NCI-H446 treated with DMSO at 0.1 percent for 48 hours (cell line): ENCODE data around the gene LEUTX.
"Not testable (repeated sequence)": the region's sequence is repeated elsewhere in the genome, so short reads cannot be mapped to it uniquely, and the experiment has no call there.

ENCODE experiments used
- DNase-seq: peaks from one replicate; lab custom pipeline; 2025; lab: John Stamatoyannopoulos, UW

LEUTX gene, protein sequence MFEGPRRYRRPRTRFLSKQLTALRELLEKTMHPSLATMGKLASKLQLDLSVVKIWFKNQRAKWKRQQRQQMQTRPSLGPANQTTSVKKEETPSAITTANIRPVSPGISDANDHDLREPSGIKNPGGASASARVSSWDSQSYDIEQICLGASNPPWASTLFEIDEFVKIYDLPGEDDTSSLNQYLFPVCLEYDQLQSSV

DNA sequence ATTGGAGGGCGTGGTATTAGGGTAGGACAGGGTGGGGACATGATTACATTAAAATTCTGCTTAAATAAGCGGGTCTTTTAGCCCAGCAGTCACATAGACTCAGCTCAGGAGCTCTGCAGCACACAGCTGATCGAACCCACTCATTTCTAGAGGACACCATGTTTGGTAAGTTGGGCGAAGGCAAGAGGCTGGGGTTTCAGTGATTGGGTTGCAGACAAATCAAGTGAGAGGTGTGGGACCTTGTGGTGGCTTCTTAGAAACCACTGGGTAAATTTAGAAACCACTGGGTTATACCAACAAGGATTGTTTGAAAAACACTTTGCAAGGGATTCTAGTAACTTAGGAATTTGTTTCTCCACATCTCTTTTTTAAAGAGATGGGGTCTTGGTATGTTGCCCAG, at the start of gene LEUTX:
LEUTX (plus strand) TSS at position 92 of the 400 bp plus-strand sequence; CDS start at position 159, 67 bp downstream.
- no peak for DNase-seq

DNA sequence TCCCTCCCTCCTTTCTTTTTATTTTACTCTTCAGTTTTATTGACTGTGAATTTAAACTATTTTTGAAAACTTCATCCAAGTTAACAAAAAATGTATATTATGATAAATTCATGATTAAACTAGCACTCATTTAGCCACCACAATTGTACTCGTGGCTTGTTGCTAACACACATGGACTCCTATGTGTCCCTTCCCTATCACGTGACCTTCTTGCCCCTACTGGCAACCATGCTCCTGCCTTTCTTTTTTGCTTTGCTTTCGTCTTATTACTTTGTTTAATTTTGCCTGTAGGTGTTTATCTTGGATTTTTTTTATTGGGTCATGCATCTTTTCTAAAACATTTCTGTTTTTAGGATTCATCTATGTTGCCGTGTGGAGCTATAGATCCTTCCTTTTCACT, 49.1 kb upstream of the LEUTX start:
- no peak for DNase-seq

DNA sequence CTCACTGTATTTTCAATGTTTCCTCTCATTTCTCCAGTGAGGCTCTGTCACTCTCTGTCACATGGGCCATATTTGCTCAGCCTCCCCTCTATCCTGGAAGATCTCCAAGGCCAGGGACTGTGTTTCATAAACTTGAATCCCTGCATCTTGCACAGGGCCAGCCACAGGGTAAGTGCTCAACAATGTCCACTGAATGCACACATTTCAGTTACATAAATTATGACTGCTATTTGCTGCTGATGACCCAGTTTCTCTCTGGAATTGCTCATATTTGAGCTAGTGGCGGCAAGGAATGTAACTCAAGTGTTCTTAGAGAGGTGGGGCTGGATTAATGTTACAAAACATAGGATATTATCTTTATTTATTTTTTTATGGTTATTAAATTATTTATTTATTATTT, 47.0 kb upstream of the LEUTX start:
- no peak for DNase-seq

DNA sequence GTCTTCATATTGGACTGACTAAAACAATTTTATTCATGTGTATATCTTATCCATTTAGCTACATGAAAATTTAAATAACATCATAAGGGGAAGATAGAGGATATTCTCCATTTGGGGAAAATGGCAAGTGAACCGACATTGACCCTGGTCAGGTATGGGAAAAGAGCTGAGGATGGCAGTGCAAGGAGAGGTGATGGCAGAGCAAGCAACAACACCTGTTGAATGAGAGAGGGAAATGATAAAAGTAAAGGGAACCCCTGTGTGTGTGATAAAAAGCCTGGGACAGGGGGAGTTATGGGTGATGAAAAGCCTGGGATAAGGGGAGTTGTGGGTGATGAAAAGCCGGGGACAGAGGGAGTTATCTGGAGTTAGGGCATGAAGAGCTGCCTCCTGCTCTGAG, 44.8 kb upstream of the LEUTX start:
- DNase-seq: no peak

DNA sequence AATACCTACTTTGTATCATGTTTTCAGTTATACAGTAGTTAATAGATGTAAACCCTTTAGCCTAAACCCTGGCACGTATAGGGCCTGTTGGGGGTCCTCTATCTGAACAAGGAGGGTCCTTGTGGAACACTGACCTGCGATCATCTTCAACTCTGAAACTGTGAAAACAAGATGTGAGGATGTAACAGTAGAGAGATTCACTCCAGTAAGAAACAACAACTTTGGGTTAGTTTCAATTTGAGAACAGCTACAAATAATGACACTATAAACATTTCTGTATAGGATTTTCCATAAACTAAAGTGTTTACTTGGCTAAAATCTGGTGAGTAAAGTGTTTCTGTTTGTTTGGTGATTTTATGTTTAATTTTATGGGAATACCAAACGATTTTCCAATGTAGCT, 43.0 kb upstream of the LEUTX start:
- no peak for DNase-seq

DNA sequence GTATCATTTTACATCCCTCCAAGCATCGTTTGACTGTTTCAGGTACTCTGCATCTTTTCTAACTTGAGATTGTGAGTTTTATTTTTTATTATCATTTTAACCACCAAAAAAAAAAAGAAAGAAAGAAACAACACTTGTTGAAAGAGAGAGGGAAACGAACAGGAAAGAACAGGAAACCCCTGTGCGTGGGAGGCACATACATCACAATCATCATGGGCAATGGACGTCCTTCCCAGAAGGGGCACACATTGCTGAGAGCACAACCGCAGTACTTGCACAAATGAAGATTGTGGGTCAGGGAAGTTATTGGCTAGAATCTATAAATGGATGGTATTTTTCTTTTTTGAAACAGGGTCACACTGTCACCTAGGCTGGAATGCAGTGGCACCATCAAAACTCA, 42.6 kb upstream of the LEUTX start:
- DNase-seq: no peak

DNA sequence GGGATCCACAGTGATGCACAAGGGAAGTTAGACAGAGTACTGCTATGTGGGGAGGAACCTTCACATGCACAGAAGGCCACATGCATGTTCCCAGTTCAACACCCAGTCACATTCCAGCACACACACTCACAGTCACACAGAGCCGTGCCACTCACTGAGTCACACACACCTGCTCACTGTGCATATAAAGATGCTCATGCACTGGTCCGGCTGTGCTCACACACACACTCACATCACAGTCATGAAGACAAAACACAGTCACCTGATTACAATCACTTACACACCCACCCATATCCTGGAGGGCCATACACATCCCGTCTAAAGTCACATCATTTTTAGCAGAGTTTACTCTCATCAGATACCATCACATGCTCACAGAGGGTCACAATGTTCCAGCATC, 41.3 kb upstream of the LEUTX start:
- DNase-seq: no peak

DNA sequence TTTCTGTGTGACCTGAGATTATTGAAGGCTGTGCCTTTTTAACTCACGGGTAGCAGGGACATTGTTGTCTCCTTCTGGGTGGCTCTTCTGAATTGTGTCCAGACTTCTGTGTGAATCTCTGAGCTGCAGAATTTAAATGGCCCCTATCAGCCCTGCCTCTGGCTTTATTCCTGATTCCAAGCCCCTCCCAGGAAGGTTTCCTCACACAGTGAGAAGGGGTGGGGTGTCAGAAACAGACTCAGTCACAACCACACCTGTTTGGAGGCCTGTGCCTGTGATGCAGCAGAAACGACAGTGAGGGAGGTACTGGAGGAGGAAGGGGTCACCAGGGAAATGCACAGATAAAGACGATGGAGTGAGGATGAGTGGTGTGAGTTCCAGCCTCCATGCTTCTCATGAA, 40.8 kb upstream of the LEUTX start, which contains the start of gene CLC:
CLC (minus strand) TSS at position 139 of the 400 bp plus-strand sequence; CDS start at position 62, 77 bp downstream.
- DNase-seq: no peak

DNA sequence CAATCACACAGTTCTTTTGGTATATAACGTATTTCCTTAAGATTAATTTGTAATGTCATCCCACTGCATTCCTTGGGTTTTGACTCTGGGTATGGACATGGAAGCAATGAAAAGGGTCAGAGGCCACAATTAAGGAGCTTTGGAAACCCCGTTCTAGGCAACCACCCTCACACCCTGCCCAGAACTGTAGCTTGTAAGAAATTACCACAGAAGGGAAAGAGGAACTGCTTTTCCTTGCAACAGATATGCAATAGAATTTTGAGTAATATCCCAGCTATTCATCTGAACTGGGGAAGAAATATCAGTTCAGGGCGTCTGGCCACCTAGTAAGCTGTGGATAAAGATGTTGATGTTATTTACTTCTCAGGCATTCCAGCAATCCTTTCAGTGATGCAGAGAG, 39.8 kb upstream of the LEUTX start:
- DNase-seq: no peak

DNA sequence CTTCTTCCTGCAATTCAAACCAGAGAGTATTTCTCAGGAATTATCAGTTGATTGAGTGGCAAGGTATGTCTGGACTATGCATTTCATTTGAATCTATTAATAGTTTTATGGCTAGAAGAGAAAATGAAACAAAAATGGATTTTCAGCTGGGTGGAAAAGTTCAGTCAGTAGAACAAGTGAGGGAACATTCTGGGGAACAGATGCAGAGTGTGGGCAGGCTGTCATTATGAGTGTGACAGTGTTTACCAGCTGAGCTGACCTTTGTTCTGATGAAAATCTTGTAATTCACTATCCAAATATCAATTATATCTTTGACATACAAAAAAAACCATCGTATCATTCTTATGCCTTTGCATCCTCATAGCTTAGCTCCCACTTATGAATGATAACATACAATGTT, 38.3 kb upstream of the LEUTX start:
- no peak for DNase-seq

DNA sequence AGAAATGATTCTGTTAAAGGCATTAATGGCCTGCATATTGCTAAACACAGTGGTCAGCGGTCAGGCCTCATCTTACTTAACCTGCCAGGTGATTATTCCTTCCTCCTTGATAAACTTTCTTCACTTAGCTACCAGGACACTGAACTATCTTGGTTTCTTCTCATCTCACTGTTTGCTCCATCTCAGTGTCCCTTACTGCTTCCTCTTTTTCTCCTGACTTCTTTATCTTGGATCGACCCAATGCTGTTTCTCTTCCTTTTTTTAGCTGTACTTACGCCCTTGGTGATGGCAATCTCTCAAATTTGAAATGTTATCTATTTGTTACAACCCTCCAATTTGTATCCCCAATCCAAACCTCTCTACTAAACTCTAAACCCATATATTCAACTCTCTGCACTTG, 33.0 kb upstream of the LEUTX start:
- no peak for DNase-seq

DNA sequence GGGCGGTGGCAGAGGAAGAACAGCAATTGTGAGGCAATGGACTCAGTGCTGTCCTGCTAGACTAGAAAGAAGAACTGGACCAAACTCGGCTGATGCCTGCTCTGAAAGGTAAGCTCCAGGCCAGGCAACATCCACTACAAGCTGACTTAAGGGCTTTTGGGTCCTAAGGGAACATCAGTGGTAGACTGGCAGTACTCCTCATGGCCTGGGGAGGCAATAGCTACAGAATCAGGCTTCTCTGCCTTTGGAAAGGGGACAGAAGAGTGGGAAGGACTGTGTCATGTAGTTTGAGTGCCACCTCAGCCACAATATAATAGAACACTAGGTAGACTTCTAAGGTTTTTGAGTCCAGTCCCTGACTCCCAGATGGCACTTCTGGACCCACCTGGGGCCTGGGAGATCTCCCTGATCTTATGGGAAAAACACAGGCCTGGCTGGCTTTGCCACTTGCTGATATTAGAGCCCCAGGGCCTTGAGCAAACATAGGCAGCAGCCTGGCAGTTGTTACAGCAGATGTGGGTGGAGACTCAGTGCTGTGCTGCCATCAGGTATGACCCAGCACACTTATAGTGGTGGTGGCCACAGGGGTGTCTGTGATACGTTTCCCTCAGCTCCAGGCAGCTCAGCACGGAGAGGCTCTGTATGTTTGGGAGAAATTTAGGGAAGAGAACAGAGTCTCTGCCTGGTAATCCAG, 31.7 kb upstream of the LEUTX start:
- DNase-seq: no peak

DNA sequence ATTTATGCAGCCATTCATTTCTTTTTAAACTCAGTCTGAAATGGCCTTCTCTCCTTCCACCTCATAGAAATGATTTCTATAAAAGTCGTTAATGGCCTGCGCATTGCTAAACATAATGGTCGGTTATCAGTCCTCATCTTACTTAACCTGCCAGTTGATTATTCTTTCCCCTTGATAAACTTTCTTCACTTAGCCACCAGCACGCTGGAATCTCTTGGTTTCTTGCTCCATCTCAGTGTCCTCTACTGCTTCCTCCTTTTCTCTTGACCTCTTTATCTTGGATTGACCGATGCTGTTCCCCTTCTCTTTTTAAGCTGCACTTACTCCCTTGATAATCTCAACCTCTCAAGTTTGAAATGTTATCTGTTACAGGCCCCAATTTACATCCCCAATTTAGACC, 28.7 kb upstream of the LEUTX start:
- no peak for DNase-seq

DNA sequence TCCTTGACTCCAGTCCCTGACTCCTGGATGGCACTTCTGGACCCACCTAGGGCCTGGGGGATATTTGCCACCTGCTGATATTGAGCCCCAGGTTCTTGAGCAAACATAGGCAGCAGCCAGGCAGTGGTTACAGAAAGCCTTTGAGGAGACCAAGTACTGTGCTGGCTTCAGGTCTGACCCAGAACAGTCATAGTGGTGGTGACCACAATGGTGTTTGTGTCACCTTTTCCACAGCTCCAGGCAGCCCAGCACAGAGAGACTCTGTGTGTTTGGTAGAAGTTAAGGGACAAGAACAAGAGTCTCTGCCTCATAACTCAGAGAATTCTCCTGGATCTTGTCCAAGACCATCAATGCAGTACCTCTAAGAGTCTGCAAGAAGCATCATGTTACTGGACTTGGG, 26.3 kb upstream of the LEUTX start:
- no peak for DNase-seq

DNA sequence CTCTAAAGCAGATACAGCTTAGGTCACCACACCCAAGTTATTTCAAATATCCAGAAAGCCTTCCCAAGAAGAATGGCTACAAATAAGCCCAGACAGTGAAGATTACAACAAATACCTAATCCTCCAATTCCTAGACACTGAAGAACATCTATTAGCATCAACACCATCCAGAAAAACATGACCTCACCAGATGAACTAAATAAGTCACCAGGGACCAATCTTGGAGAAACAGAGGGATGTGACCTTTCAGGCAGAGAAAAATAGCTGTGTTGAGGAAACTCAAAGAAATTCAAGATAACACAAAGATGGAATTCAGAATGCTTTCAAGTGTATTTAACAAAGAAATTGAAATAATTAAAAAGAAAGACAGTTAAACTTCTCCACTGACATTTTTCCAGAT, 25.9 kb upstream of the LEUTX start:
- DNase-seq: no peak

DNA sequence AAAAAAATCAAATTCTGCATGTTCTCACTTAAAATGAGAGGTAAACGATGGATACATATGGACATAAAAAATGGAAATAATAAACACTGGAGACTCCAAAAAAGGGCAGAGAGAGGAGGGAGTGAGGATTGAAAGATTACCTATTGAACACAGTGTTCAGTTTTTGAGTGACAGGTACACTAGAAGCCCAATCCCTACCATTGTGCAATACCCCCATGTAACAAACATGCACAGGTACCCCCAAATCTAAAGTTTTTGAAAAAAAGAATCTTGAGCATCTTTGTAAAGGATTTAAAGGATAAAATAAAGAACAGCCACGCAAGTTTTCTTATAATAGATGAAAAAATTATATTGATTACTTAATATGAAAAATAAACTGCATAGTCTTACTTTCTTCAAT, 24.1 kb upstream of the LEUTX start:
- DNase-seq: no peak

DNA sequence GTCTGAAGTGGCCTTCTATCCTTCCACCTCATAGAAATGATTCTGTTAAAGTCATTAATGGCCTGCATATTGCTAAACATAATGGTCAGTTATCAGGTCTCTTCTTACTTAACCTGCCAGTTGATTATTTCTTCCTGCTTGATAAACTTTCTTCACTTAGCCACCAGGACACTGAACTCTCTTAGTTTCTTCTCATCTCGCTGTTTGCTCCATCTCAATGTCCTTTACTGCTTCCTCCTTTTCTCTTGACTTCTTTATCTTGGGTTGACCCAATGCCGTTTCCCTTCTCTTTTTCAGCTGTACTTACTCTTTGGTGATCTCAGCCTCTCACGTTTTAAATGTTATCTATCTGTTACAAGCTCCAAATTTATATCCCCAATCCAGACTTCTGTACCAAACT, 23.7 kb upstream of the LEUTX start:
- DNase-seq: no peak

DNA sequence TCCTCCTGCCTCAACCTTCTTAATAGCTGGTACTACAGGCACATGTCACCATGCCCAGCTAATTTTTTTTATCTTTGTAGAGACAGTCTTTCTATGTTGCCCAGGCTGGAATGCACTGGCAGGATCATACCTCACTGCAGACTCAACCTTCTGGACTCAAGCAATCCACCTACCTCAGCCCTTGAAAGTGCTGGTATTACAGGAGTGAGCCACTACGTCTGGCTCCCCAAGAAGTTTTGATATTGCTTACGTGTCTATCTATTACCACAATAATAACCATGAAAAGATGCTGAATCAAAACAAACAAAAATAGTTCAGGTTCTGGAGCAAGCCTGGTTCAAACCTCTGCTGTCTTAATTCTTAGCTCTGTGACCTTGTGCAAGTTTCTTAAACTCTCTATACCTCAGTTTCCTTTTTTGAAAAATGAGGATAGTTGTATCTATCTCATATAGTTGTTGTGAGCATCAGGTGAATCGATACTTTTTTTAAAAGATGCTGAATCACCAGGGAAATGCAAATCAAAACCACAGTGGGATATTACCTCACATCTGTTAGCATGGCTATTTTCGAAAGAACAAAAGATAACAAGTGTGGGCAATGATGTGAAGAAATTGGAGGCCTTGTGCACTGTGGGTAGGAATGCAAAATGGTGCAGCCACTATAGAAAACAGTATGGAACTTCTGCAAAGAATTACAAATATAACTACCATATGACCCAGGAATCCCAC, 19.0 kb upstream of the LEUTX start:
- no peak for DNase-seq

DNA sequence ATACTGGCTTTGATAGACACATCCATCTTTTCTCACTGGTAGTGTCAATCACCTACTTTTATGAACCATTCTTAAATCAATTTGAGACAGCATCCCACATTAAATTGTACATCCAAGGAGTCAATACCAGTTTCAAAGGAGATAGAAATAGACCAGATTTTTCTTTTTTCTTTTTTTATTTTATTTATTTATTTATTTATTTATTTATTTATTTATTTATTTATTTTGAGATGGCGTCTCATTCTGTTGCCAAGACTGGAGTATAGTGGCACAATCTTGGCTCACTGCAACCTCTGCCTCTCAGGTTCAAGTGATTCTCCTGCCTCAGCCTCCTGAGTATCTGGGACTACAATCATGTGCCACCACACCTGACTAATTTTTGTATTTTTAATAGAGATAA, 16.8 kb upstream of the LEUTX start:
- not testable (repeated sequence) for DNase-seq

DNA sequence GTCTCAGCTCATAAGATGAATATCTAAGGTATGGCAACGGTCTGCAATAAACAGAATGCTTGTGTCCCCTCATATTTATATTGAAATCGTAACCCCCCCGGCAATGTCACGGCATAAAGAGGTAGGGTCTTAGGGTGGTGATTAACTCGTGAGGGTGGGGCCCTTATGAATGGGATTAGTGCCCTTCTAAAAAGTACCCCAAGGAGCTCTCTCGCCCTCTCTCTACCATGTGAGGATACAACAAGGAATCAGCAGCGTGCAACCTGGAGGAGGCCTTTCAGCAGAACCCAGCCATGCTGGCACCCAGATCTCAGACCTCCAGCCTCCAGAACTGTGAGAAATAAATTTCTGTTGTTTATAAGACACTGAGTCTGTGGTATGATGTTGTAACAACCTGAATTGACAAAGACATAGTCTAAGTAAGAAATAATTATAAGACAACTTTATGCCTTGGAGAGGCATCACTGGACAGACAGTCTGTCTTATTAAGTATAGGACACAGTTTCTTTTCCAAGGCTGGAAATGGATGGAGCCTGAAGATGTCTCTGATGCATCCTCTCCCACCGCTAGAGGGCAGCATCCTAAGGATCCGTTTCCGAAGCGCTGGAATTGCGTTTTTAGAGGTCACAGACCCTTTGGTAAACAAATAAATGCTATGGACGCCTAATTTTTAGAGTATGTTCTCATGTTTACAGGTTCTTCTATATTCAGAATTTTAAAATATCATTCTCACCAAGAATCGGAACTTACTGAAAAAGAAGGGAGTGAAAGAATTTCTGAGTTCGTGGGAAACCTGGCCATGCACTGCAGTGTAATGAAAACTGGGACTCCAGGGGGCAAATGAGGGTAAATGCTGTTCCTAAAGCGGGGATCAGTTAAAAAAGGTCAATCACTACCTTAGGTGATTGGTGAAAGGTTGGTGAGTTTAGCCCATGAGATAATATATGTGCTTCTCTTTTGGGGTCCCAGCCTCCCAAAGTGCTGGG, 13.3 kb upstream of the LEUTX start:
- no peak for DNase-seq

DNA sequence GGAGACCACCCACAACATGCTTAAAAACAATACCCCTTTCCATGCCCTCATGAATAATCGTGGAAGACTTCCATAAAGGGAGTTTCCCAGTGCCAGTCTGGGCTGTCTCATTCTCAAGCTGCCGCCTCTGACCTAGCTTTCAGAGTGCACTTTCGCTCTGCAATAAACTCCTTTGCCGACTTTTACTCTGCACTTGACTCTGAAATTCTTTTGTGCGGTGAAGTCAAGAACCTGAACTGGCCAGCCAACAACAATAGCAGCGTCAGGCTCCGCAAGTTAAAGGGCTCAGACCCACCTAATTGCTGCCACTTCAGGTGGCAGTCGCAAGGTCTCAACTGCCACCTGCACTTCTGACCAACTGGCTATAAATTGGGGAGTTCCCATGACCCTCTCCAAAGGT, 10.3 kb upstream of the LEUTX start:
- no peak for DNase-seq

DNA sequence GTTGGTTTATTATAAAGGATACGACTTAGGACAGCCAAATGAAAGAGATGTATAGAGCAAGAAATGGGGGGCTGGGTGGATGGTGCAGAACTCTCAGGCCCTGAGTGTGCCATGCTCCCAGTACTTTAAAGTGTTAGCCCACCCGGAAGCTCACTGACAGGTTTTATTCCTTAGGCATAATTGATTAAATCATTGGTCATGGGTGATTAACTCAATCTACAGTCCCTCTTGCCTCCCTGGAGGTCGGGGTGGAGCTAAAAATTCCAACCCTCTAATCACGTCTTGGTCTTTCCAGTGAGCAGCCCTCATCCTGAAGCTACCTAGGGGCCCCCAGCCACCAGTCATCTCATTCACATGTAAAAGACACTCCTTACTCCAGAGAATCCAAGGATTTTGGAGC, 9.9 kb upstream of the LEUTX start:
- DNase-seq: no peak
